Ecto neural progenitor cell (in vitro differentiated cells): ENCODE data around the gene WHRN.
A peak's percentile ranks its signal among the peaks of the same experiment; 100 is the strongest.

Source experiments
- DNase-seq: peaks from one replicate; pipeline ENCODE4 v3.0.0-alpha.2; 2018; ENCODE audit warnings: low spot score

The WHRN gene

DNA sequence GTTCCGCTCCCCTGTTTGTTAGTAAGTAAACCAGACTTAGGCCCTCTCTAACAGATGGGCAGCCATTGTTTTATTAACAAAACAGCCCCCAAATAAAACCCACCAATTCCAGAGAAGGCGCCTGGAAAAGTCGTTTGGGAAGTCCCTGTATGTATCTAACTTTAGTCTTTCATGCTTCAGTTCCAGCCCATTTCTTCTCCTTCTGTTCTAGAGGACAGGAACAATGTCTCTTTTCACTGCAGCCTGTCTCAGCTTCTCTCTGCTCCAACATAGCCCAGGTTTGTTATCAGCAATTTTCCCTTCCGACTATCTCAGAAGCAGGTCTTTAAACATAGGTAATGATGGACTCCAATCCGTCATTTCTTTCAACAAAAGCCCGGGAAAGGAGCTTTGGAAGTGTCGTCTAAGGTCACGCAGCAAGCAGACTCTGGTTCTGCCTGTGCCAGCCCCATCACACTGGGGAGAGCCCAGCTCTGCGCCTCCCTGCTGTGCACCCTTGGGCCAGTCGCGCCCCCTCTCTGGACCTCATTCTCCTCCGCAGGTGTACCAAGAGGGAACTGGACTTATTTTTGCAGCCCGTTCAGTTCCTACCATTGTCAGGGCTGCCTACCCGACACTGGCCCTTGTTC is 107.9 kb downstream of the WHRN start:
- DNase-seq = no peak

DNA sequence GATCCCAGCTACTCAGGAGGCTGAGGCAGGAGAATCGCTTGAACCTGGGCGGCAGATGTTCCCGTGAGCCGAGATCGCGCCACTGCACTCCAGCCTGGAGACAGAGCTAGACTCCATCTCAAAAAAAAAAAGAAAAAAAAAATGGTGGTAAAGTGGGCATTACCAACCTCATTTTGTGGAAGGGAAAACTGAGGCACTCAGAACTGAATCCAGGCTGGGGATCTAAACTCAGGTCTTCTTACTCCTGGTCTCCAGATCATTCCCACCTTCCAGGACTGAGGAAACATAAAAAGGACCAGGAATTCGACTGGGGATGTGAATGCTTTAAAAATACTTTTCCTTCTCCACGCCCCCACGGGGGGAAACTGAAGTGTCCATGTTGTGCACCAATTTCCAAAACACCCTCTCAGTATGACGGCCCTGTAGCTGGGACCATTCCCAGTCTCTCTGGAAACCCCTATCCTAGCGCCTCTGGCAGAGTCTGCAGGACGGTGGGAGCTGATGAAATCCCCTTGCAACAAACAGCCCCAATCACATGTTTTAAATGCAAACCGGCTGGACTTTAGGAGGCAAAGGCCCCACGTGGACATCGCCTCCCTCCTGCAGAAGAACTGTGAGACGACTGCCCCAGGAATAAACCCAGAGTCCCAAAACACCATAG is 108.6 kb downstream of the WHRN start:
- DNase-seq = no peak

DNA sequence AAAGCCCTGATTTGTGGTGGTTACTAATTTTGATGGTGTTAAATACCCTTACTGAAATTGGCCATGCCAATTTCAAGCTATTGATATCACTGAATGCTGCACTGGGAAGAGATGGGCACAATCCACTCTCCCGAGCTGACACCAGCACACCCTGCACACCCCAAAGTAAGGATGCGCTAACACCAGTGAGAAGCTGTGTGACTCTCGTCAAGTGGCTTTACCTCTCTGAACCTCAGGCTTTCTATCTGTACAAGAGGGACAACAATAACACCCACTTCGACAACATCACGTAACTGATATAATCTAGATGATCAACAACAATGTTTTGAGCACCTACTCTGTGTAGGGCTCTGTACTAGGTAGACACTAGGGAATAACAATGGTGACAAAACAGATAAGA is 109.5 kb downstream of the WHRN start:
- DNase-seq = no peak

DNA sequence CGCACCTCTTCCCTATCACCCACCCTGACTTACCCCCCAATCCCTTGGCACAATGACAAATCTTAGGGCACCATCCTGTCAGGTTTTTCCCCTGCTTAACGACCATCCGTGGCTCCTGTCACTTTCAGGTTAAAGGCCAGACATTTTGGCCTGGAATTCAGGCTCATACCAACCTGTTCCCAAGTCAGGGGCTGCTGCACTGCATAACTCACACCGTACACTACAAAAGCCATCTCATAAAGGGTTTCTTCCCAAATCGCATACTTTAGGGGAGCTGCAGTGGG is 110.0 kb downstream of the WHRN start:
- DNase-seq = no peak

DNA sequence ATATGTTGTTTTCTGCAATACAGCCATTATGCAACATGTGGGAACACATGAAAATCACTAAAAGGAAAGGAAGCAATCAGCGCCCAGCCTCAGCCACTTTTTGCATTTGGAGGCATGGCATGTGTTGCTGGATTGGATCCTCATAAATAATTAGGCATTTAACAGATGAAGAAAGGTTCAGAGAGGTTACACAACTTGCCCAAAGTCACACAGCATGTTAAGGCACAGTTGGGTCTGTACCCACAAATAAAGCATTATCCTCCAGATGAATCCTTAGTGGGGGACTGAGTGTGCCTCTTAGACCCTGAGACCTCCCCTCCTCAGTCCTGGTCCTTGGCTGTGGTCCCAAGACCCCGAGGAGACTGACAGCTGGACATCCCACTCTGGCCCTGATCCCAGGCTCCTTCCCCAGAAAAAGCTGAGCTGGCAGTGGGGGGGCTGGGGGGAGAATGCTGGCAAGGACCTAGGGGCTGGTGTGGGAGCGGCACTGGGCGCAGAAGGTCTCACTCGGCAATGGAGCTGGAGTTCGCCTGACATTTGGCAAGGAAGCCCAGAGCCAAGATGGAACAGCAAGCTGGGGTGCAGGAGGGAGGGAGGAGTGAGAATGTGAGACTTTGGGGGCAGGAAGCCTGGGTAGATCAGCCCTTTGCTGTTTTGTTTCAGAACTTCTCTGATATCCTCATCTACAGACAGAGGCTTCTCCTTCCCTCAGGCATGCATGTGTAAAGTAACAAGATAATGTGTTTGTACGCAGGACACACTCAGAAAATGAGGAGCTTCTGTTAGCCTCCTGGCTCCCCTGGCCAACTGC is 110.5 kb downstream of the WHRN start:
- no peak for DNase-seq

DNA sequence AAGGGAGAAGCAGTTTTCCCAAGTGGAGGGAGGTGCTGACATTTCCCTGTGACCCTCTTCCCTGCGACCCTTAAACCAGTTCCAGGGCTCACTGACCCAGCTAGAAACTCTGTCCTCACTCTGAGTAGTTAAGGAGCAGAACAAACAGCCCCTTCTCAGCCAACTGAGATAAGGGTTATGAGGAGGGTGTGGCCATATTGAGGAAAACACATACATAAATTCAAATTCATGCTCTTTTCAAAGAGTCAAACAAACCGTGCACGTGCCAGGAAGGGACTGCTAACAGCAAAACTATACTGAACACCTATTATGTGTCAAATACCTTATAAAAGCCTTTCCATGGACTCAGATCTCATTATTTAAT is 112.5 kb downstream of the WHRN start:
- DNase-seq = no peak

DNA sequence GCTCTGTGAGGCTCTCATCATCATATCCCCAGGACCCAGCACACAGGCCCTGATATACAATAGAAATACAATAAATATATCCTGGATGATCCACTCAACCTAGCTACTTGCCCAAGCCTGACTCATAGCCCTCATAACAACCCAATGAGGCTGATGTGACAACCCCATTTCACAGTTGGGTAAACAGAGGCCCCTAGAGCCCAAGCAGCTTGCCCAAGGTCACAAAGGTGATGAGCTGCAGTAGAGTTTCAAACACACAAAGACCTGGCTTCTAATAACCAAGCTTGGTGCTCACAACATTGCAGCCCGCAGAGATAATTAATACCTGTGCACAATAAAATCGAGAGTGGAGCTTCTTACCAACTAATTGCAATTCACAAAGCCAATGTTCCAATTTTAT is 114.3 kb downstream of the WHRN start:
- no peak for DNase-seq

DNA sequence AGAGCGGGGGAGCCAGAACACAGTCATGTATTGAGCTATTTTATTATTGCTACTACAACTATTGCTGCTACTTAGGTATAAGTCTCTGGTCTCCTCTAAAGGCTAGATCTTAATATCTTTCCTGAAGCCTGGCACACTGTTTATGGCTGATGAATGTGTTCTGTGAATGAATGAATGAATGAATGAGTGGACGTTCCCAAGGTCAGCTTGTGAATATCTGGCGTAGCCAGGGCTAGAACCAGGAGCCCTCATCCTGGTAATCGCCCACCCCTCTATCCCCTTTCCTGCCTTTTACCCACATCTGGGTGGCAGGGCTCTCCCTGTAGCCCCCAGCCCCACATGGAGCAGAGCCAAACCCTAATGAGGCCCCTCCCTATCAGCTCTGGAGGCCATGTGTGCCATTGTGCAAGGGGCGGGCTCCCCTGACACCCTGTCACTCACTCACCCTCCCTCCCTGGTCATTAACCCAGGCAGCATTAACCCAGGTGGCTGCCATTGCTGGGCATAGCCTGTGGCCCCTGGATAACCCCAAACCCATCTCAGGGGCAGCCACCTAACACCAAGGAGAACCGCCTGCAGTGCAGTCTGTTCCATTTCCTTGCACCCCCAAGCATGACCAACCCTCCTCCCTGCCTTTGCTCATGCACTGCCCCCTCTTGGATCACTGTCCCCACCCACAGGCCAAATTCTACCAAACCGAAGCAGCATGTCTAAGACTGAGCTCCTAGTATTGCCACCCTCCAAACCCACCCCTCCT is 115.5 kb downstream of the WHRN start:
- no peak for DNase-seq

DNA sequence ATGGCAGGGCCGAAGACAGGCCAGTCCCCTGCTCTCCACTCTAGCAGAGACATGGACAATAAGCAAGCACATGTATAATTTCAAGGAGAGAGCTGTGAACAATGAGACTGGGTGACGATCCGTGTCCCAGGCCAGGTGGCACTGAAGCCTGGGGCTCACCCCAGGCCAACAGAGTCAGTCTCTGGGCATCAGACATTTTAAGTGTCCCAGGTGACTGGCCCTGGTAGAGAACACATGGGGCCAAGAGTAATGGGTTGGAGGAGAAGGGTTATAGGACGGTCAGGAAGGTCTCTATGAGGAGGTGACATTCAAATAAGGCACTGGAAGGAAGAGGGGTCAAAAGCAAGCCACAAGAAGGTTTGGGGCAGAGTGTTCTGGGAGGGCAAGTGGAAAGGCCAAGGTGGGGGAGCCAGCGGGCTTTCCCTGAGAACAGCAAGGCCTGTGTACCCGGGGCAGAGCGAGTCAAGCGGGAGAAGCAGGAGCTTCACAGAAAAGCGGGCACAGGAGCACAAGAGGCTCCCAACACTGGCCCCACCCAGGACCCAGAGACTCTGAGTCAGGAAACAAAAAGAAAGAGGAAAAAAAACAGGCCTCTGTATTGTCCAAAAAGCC is 116.4 kb downstream of the WHRN start:
- DNase-seq = no peak

DNA sequence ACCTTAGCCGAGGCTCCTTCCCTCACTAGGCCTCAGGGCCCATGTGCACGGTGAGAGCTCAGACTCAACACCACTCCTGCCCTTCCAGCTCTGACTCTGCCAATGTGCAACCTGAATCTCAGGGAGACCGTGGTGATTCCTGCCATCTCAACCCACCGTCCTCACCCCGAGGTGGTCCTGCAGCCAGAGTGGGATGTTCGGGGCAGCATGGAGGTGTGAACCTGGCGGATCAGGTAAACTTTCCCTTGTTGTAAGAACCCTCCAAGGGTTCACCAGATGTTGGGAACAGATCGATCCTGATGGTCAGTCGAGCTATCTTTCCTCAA is 117.0 kb downstream of the WHRN start:
- DNase-seq = no peak

DNA sequence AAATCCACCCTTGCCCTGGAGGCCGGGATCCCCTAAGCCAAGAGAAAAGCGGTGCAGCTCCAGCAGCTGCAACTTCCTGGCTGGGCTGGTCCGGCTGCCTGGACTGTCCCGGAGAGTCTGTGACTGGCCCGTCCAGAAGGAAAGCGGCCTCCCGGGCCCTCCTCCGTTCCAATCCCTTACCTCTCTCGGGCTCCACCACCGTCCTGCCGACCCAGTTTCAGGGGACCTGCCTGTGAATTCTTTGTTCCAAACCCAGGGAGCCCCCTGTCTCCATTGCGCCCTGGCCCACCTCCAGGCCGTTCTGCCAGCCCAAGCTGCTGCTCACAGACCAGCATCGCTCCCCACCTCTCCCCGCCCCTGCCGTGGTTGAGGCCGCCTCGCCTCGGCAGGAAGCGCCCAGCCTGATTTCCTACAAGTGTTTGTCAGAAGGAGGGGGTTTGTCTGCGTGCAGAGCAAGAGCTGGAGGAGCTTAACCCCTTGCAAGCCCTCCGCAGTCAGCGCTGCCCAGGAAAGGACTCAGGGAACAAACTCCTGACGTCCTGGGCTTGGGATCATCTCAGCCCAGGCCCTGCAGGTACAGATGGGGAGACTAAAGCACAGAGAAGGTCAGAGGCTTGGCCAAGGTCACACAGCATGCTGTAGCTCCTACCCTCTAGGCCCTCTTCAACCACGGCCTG is 117.5 kb downstream of the WHRN start, which contains the start of gene AKNA:
AKNA (minus strand) TSS at position 303 of the 677 bp plus-strand sequence. CDS start 6,649 bp downstream, outside the sequence.
- DNase-seq = peak; percentile 85

DNA sequence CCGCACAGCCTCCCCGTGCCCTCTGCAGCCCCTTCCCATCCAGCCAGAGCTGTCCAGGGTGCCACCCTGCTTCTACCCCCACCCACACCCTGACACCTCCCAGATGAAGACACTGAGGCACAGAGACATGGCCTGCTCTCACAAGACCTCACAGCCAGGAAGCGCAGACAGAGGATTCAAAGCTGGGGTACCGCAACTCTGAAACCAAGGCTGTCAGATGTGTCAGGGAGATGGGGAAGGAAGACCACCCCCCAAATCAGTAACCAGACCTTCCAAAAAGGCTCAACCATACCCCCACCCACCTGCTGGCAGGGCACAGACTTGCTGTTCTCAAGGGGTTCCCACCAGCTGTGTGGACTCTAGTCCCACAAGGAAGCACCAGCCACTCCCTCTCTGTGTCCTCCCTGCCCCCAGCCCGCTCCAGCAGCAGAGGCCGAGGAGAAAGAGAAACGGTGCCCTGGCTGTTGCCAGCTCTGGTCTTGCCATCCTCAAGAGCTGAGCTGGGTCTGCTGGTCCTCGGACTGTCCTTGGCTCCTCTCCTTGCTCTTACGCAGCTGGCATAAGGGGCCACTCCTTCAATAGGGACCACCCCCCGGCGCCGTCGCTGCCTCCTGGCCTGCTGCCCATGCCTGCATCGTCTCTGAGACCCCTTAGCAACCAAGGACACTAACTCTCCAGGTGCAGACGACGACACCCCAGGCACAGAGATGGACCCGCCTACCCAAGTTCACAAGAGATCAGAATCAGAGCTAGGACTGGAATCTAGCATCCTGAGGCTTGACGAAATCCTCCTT is 118.2 kb downstream of the WHRN start:
- DNase-seq = no peak

DNA sequence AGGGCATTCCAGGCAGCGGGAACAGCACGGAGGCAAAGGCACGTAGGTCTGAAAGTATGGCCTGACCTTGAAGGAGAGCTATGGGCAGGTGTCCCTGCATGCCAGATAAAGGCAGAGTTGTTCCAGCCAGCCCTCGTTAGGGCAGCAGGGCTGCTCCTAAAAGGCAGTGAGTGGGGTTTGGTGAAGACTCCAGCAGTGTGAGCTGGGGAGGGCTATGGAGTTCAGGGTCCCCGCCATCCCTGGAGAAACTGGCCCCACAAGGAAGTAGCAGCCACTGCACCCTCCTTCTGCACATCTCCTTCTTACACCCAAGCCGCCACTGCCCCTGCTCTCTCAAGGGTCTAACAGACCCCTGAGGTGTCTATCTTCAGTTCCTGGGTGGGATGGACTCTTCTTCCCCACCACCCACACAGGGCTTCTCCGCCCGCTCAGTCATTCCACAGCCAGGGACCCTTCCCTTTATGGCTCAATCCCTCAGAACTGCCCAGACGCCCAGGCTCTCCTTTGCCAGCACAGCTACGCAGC is 118.8 kb downstream of the WHRN start:
- DNase-seq = no peak

DNA sequence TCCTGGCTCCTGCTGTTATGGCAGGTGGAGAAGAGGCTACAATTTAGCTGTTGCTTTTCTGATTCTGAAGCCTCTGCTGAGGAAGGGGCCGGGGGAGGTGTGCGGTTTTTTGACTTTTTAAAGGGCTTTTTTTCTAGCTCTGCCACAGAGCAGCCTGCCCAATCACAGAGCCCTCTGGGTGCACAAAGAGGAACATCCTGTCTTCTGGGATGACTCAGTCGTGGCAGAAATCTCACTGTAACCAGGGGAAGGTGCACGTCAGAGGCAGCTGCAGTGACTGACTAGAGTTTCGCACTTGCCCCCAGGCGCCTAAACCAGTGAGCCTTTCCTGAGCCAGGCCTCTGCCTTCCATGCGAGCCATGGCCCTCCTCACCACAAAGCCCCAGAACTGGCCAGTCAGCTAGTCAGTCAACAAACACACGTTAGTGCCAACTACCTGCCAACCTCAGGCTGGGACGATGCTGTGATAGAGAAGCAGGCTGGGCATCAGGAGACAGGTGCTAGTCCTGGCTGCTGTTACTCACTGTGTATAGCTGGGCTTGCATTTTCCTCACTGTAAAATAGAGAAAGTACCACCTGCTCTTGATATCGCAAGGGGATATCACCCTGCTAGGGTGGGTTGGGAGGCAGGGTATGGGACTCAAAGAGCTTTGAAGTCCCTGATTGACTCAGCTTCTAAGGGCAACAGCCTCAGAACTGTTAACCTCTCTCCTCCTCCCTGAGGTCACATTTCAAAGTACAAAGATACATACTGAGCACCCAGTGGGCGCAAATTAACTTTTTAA is 119.7 kb downstream of the WHRN start:
- no peak for DNase-seq

DNA sequence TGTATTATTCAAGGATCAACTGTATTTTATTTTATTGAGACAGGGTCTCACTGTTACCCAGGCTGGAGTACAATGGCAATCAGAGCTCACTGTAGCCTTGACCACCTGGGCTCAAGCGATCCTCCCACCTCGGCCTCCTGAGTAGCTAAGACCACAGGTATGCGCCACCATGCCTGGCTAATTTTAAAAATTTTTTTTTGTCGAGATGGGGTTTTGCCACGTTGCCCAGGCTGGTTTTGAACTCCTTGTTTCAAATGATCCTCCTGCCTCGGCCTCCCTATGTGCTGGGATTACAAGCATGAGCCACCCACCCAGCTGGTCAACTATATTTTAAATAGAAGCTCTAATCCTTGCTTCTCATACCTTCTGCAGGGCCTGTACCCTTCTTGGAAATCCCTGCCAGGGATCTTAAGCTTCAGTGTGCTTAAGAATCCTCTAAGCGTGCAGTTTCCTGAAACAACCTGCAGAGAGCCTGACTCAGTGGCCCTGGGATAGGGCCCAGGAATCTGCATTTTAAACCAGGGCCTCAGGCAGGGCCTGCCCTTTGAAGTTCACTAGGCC is 120.4 kb downstream of the WHRN start:
- no peak for DNase-seq

DNA sequence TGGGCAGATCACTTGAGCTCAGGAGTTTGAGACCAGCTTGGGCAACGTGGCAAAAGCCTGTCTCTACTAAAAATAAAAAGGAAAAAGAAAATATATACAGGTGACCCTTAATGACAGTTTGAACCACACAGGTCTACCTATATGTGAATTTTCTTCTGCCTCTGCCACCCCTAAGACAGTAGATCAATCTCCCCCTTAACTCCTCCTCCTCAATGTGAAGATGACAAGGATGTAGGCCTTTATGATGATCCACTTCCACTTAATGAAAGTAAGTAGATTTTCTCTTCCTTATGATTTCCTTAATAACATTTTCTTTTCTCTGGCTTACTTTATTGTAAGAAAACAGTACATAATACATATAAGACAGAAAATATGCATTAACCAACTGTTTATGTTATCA is 120.9 kb downstream of the WHRN start:
- no peak for DNase-seq

DNA sequence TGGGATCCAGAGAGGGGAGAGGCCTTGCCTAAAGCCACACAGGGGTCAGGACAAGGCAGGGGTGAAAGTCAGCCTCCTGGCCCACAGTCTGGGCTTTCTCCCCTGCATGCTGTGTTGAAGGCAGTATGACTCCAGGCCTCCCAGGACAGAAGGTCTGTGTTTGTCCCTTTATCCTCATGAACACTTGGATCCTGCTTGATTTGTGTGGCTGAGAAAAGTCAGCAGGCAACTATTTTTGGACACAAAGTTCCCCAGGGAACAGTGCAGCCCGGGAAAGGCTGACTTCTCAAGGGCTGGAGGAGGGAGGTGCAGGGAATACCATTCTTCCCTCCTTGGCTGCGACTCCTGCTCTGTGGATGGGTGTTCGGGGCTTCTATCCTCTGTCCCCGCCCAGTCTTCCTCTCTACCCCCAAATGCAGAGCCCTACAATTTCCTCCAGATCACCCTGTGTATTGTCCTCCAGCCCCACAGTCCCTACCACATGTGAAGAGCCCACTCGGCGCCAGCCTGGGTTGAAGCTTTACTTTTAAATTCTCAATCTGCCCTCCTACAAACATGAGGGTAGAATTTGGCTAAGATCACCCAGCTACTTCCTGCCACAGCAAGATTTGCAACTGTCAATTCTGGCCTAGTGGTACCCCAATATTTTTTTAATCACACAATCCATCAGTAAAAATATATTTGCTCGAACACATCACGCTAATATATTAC is 121.6 kb downstream of the WHRN start:
- no peak for DNase-seq

DNA sequence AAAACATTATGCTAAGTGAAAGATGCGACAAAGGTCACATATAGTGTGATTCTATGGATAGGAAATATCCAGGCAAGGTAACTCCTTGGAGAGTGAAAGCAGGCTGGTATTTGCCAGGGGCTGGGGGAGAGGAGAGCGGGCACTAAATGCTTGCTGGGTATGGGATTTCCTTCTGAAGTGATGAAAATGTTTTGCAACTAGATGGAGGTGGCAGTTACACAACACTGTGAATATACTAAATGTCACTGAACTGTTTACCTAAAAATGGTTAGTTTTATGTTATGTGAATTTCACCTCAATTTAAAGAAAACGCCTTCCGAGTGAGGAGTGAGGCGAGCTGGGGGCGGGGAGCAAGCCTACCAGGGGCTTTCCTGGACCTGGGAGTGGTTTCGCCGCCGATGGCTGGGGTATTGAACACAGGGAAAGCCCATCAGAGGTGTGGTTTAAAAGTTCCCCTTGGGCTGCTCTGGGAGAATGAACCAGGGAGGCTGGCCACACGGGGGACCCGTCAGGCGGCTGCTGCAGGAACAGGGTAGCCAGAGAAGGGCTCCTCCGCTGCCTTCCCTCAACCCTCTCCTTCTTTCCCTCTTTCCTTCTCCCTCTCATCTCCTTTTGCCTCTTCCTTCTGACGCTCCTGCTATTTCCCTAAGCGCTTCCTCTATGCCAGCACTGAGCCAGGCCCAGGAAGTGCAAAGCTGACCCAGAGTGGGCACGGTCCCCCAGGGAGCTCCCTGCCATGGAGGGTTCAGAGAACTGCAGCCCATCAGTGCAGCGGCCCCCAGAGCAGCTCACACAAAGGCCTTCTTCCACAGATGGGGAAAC is 122.4 kb downstream of the WHRN start:
- no peak for DNase-seq
